NCI-H2081 (cell line): ENCODE results near the gene ZNF691.
A peak's percentile ranks its signal among the peaks of the same experiment; 100 is the strongest.
"Not testable (repeated sequence)": the region's sequence is repeated elsewhere in the genome, so short reads cannot be mapped to it uniquely, and the experiment has no call there.

Source experiments
- DNase-seq, 2 experiments: peaks; one replicate each; lab custom pipeline; 2025; lab: John Stamatoyannopoulos, UW

Gene ZNF691

GRCh38 chr1:42846257-42847110, at the start of gene ZNF691:
Gene ZNF691, plus strand, starts transcription at chr1:42846613. Its CDS starts 3,046 bp downstream, at chr1:42849659.
- peak; percentile 98 to 99 for DNase-seq

GRCh38 chr1:42797414-42797813, 49.0 kb upstream of the ZNF691 start:
- DNase-seq: no peak

GRCh38 chr1:42797979-42798378, 48.4 kb upstream of the ZNF691 start:
- no peak for DNase-seq

GRCh38 chr1:42801832-42802473, 44.5 kb upstream of the ZNF691 start:
- DNase-seq: no peak

GRCh38 chr1:42806171-42806570, 40.2 kb upstream of the ZNF691 start:
- DNase-seq: peak; percentile 6 to 69

GRCh38 chr1:42806593-42806992, 39.8 kb upstream of the ZNF691 start:
- DNase-seq: no peak

GRCh38 chr1:42807056-42807668, 39.3 kb upstream of the ZNF691 start:
- no peak for DNase-seq

GRCh38 chr1:42814815-42815214, 31.6 kb upstream of the ZNF691 start:
- DNase-seq: not testable (repeated sequence)

- peak; percentile 59 to 65 for DNase-seq
Measured at GRCh38 chr1:42815941-42816584, 30.4 kb upstream of the ZNF691 start.

GRCh38 chr1:42816585-42817439, 29.6 kb upstream of the ZNF691 start, which contains the start of the genes ERMAP and SVBP:
Gene ERMAP, plus strand, starts transcription at chr1:42817122. Its CDS starts 13,327 bp downstream, at chr1:42830449.
Gene SVBP, minus strand, starts transcription at chr1:42817397. Its CDS starts 853 bp downstream, at chr1:42816544.
- DNase-seq: peak; percentile 92 to 93

GRCh38 chr1:42817440-42817767, 29.0 kb upstream of the ZNF691 start:
- DNase-seq: no peak

GRCh38 chr1:42817976-42818375, 28.4 kb upstream of the ZNF691 start:
- no peak for DNase-seq

- no peak for DNase-seq
Measured at GRCh38 chr1:42820813-42821212, 25.6 kb upstream of the ZNF691 start.

- DNase-seq: no peak
Measured at GRCh38 chr1:42821690-42822089, 24.7 kb upstream of the ZNF691 start.

GRCh38 chr1:42822800-42823392, 23.5 kb upstream of the ZNF691 start:
- DNase-seq: peak in 1 of 2 experiments; percentile 38

- no peak for DNase-seq
Measured at GRCh38 chr1:42824481-42825035, 21.9 kb upstream of the ZNF691 start.

GRCh38 chr1:42825036-42825851, 21.2 kb upstream of the ZNF691 start:
- DNase-seq: no peak

- no peak for DNase-seq
Measured at GRCh38 chr1:42830631-42831030, 15.8 kb upstream of the ZNF691 start.

- no peak for DNase-seq
Measured at GRCh38 chr1:42831273-42831672, 15.1 kb upstream of the ZNF691 start.
